ENCODE measurements around the gene RAMP1. TPM values are rescaled to one million over a fixed set of nuclear protein-coding genes. Genes with fewer than 3 reads are reported as not detected.

RAMP1 gene
- total RNA-seq, 2 donors from 2014 or later, result 2.7 to 27.2 TPM

DNA sequence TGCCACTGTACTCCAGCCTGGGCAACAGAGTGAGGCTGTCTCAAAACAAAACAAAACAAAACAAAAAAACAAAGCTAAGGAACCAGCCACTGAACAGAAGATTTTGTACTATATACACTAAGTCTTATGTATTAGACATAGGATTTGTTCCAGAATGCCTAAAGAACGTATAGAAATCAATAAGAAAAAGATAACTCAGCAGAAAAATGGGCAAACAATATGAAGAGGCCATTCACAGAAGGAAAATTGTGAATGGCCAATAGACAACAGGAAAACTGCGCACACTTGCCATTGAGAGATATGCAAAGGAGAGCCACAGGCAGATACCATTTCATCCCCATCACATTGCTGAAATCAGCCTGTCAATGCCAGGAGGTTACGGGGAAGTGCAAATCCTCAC, 92.5 kb downstream of the RAMP1 start:
- Histone ChIP-seq H3K4me1 (no peaks in the 10 kb centered on the region), H3K27ac (no peak overlapping the region), H3K4me3 (no peak overlapping the region), H3K9ac (ENCODE audit: low read depth in 2 of 2, low read length in 2 of 2) (no peak overlapping the region), H3K9me3 (no peaks in the 10 kb centered on the region), H3K27me3 (peaks cover 15% of the 10 kb centered on the region), H3K36me3 (no peaks in the 10 kb centered on the region)
- intact Hi-C loops (cut with DNase I), result no loop called here
- no peak for DNase-seq
- no peak for TF ChIP-seq CTCF (IDR thresholded peaks at IDR 0.05)

- no peaks in the 10 kb centered on the region for H3K4me1 ChIP-seq
- H3K27ac ChIP-seq, result no peak overlapping the region
- DNase-seq, result no peak
- intact Hi-C loops (cut with DNase I), result no loop called here
- no peak overlapping the region for H3K9ac ChIP-seq (ENCODE audit: low read depth in 2 of 2, low read length in 2 of 2)
- no peaks in the 10 kb centered on the region for H3K36me3 ChIP-seq
- TF ChIP-seq CTCF (IDR thresholded peaks at IDR 0.05), result no peak
- no peaks in the 10 kb centered on the region for H3K9me3 ChIP-seq
- H3K27me3 ChIP-seq, result peaks cover 15% of the 10 kb centered on the region
- no peak overlapping the region for H3K4me3 ChIP-seq
These were observed 93.4 kb downstream of the RAMP1 start for GRCh38 chr2:237952851-237953250.

GRCh38 chr2:237955640-237956401, 96.4 kb downstream of the RAMP1 start:
- Histone ChIP-seq H3K27ac (no peak overlapping the region), H3K4me3 (no peak overlapping the region), H3K9me3 (no peaks in the 10 kb centered on the region), H3K27me3 (peaks cover 15% of the 10 kb centered on the region), H3K9ac (ENCODE audit: low read depth in 2 of 2, low read length in 2 of 2) (no peak overlapping the region), H3K36me3 (no peaks in the 10 kb centered on the region), H3K4me1 (no peaks in the 10 kb centered on the region)
- intact Hi-C loops (cut with DNase I), result no loop called here
- DNase-seq, result no peak
- TF ChIP-seq CTCF (IDR thresholded peaks at IDR 0.05), result no peak

GRCh38 chr2:237956402-237956736, 96.9 kb downstream of the RAMP1 start:
- DNase-seq, result no peak
- no peaks in the 10 kb centered on the region for H3K9me3 ChIP-seq
- no peaks in the 10 kb centered on the region for H3K4me1 ChIP-seq
- H3K27me3 ChIP-seq, result peaks cover 15% of the 10 kb centered on the region
- H3K4me3 ChIP-seq, result no peak overlapping the region
- H3K36me3 ChIP-seq, result no peaks in the 10 kb centered on the region
- no peak overlapping the region for H3K9ac ChIP-seq (ENCODE audit: low read depth in 2 of 2, low read length in 2 of 2)
- no peak for TF ChIP-seq CTCF (IDR thresholded peaks at IDR 0.05)
- no peak overlapping the region for H3K27ac ChIP-seq
- intact Hi-C loops (cut with DNase I), result no loop called here

- no peak for TF ChIP-seq CTCF (IDR thresholded peaks at IDR 0.05)
- H3K36me3 ChIP-seq, result no peaks in the 10 kb centered on the region
- no peaks in the 10 kb centered on the region for H3K27me3 ChIP-seq
- H3K9me3 ChIP-seq, result peaks cover 3% of the 10 kb centered on the region
- no peak for DNase-seq
- no peaks in the 10 kb centered on the region for H3K4me1 ChIP-seq
- no peak overlapping the region for H3K9ac ChIP-seq (ENCODE audit: low read depth in 2 of 2, low read length in 2 of 2)
- intact Hi-C loops (cut with DNase I), result no loop called here
- no peak overlapping the region for H3K27ac ChIP-seq
- H3K4me3 ChIP-seq, result no peak overlapping the region
These were observed 102.2 kb downstream of the RAMP1 start for GRCh38 chr2:237961637-237962036.

Other genes starting within 250 kb of the RAMP1 start
- 100 to 1,000 TPM; 114 to 133 TPM for gene LRRFIP1, start 232.0 kb upstream of the RAMP1 start, total RNA-seq
- under 1 TPM; 0.35 to 0.48 TPM for gene RBM44, start 60.8 kb upstream of the RAMP1 start, total RNA-seq
- gene UBE2F, start 107.4 kb downstream of the RAMP1 start, total RNA-seq, result 10 to 100 TPM; 51.8 to 54.7 TPM
- gene SCLY, start 201.4 kb downstream of the RAMP1 start, total RNA-seq, result 10 to 100 TPM; 10.2 to 36.9 TPM
- gene ESPNL, start 240.7 kb downstream of the RAMP1 start, total RNA-seq, result under 1 TPM; 0.08 to 0.12 TPM